GM12878 (cell line): ENCODE data around the gene SFTPB. TPM values are rescaled to one million over a fixed set of nuclear protein-coding genes. Genes with fewer than 3 reads are reported as not detected.

ENCODE experiments used
- ATAC-seq: fragments of 200-7000 bp; cut with Tn5 transposase; 3 replicates; pipeline ENCODE4 v1.9.1; 2020; ENCODE audit warnings: mild to moderate bottlenecking, moderate library complexity
- BruUV-seq: library from RNA; stranded (reverse); fragments of 400-500 nt; replicated peaks from 2 replicates; lab custom pipeline; 2021; lab: Mats Ljungman, UMichigan
- CTCF ChIA-PET: fragments of 300-600 bp; sonication (Branson Sonifier 250); formaldehyde crosslinking; extraction: SDS; loops from one replicate; lab custom pipeline; 2021; ENCODE audit warnings: inconsistent platforms; lab: Yijun Ruan, JAX
- POLR2A ChIA-PET: fragments of 350-600 bp; formaldehyde crosslinking; extraction: SDS; loops from one replicate; lab custom pipeline; 2021; ENCODE audit warnings: inconsistent platforms; lab: Charles Lee
- RAD21 ChIA-PET: fragments of 300-600 bp; sonication (Branson Sonifier 250); formaldehyde crosslinking; loops from one replicate; lab custom pipeline; 2023; ENCODE audit warnings: antibody characterized with exemption; ENCODE audit not compliant: unreplicated experiment; lab: Charles Lee
- SMC1A ChIA-PET: fragments of 300-600 bp; sonication (Branson Sonifier 250); formaldehyde crosslinking; loops from one replicate; lab custom pipeline; 2023; ENCODE audit not compliant: unreplicated experiment, uncharacterized antibody; lab: Charles Lee
- DNase-seq: peaks from one replicate; pipeline ENCODE4 v3.0.0-alpha.2; 2011; ENCODE audit warnings: low read depth, low spot score
- FAIRE-seq: peaks from 3 replicates; lab custom pipeline; 2011; peaks lifted over from hg19 to GRCh38; lab: Jason Lieb, UNC
- H2AFZ ChIP-seq: 2 replicates; pipeline ENCODE4 v1.6.0; 2011; ENCODE audit warnings: low read depth, low read length, control low read depth; ENCODE audit not compliant: control insufficient read depth
- H3K27ac ChIP-seq: 2 replicates; pipeline ENCODE4 v1.5.1; 2011; ENCODE audit warnings: control low read depth; ENCODE audit not compliant: control insufficient read depth, insufficient read depth
- H3K27me3 ChIP-seq, 2 experiments: replicated peaks in 1 of 2; 2 replicates each; pipeline versions ENCODE4 v1.6.0 to v1.6.1; 2011; ENCODE audit warnings: low read length in 1 of 2; ENCODE audit not compliant: control insufficient read depth in 2 of 2, insufficient read depth in 2 of 2
- H3K36me3 ChIP-seq, 2 experiments: 2 replicates each; pipeline ENCODE4 v1.5.1; 2011; ENCODE audit warnings: low read length in 1 of 2; ENCODE audit not compliant: control insufficient read depth in 2 of 2, insufficient read depth in 2 of 2
- H3K4me1 ChIP-seq: 2 replicates; pipeline ENCODE4 v1.6.1; 2011; ENCODE audit warnings: mild to moderate bottlenecking, low read length, moderate library complexity, mixed read lengths; ENCODE audit not compliant: control insufficient read depth, insufficient read depth
- H3K4me2 ChIP-seq: 2 replicates; pipeline ENCODE4 v1.6.0; 2011; ENCODE audit warnings: control low read depth; ENCODE audit not compliant: control insufficient read depth, insufficient read depth
- H3K4me3 ChIP-seq: fragments of 200-600 bp; sonication (generic); 2 replicates; pipeline ENCODE4 v1.5.1; 2016
- H3K79me2 ChIP-seq: 2 replicates; pipeline ENCODE4 v1.6.0; 2011; ENCODE audit warnings: low read length; ENCODE audit not compliant: control insufficient read depth, insufficient read depth
- H3K9ac ChIP-seq: 2 replicates; pipeline ENCODE4 v1.8.0; 2011; ENCODE audit warnings: low read length, control low read depth, mixed read lengths; ENCODE audit not compliant: control insufficient read depth, insufficient read depth
- H3K9me3 ChIP-seq: replicated peaks from 3 replicates; pipeline ENCODE4 v1.5.1; 2011; ENCODE audit warnings: mild to moderate bottlenecking, low read length; ENCODE audit not compliant: control insufficient read depth, insufficient read depth
- H4K20me1 ChIP-seq: 2 replicates; pipeline ENCODE4 v1.6.0; 2011; ENCODE audit not compliant: control insufficient read depth, insufficient read depth
- BHLHE40 ChIP-seq, 2 experiments: fragments of 450-650 bp in 1 of 2; IDR thresholded peaks; 2 replicates each; pipeline ENCODE4 v1.6.1; 2011 to 2017; ENCODE audit warnings: low read depth in 2 of 2, borderline replicate concordance in 1 of 2, improper control_type of control experiment in 1 of 2, low read length in 1 of 2, mild to moderate bottlenecking in 1 of 2
- IRF4 ChIP-seq: IDR thresholded peaks from 2 replicates; pipeline ENCODE4 v1.6.1; 2011; ENCODE audit warnings: low read depth, low read length
- MLLT1 ChIP-seq: fragments of 450-650 bp; IDR thresholded peaks from 2 replicates; pipeline ENCODE4 v1.6.1; 2016; ENCODE audit warnings: mild to moderate bottlenecking
- PKNOX1 ChIP-seq: fragments of 450-650 bp; IDR thresholded peaks from 2 replicates; pipeline ENCODE4 v1.6.1; 2016; ENCODE audit warnings: mild to moderate bottlenecking
- SMARCA5 ChIP-seq: fragments of 450-650 bp; IDR thresholded peaks from 2 replicates; pipeline ENCODE4 v1.6.1; 2017; ENCODE audit warnings: mild to moderate bottlenecking
- SMC3 ChIP-seq: IDR thresholded peaks from 2 replicates; pipeline ENCODE4 v1.6.1; 2011; ENCODE audit warnings: low read length, improper control_type of control experiment, borderline replicate concordance
- YY1 ChIP-seq: IDR thresholded peaks from 2 replicates; pipeline ENCODE4 v1.6.1; 2011; ENCODE audit warnings: low read depth, mild to moderate bottlenecking, low read length
- ZNF592 ChIP-seq: fragments of 450-650 bp; IDR thresholded peaks from 2 replicates; pipeline ENCODE4 v1.6.1; 2017; ENCODE audit warnings: mild to moderate bottlenecking, moderate library complexity
- WGBS: methylation state at CpG from one replicate; pipeline ENCODE4 v1.1.6; 2016; ENCODE audit warnings: low lambda C conversion rate; ENCODE audit not compliant: insufficient replicate concordance, insufficient coverage; ENCODE audit errors: missing lambda C conversion rate; 5-methylcytosine and 5-hydroxymethylcytosine counted together
- in situ Hi-C: fragments of 300-500 bp; cut with MboI; formaldehyde crosslinking; loops from 9 replicates; pipeline ENCODE4 v1.14.3; 2018; ENCODE audit warnings: mixed read lengths
- intact Hi-C: fragments of 100-400 bp; cut with micrococcal nuclease; formaldehyde crosslinking; loops from one replicate; pipeline ENCODE4 v1.14.2; 2022; ENCODE audit not compliant: unreplicated experiment
- polyA plus RNA-seq, 11 experiments: library from polyadenylated mRNA; depleted of rRNA in 4 of 11; unstranded in 6 of 11; stranded (reverse) in 5 of 11; fragments of >200 nt; fragmentation: Nextera tagmentation in 4 of 11; fragmentation: Illumina TruSeq in 1 of 11; extraction: Ambion mirVana in 4 of 11; extraction: Trizol in 1 of 11; gene quantifications; 1 replicate in 1 of 11; 2 replicates in 10 of 11; pipeline versions ENCODE4 v1.2.1 to v1.2.3, GENCODE V29; 2011 to 2016; ENCODE audit warnings: inconsistent platforms in 2 of 11, missing spikeins in 2 of 11, low read depth in 1 of 11
- total RNA-seq, 4 experiments: library from RNA; depleted of rRNA in 3 of 4; stranded (reverse); fragments of >200 nt in 3 of 4; fragmentation: Illumina TruSeq in 1 of 4; extraction: Trizol in 1 of 4; gene quantifications; 2 replicates each; pipeline versions ENCODE4 v1.2.1 to v1.2.3, GENCODE V29; 2013 to 2021

The SFTPB gene
- total and polyA plus RNA-seq, 10 of the 15 experiments (the other 5 are each of a cell fraction or from before 2014, with no cell fraction given): 0.02 to 5.3 TPM; not detected in 8

GRCh38 chr2:85678794-85679672 is 11.0 kb upstream of the SFTPB start:
- ChIA-PET CTCF (interaction anchor here (0.6 to 9.3 kb wide), 13 partner anchors 11 to 137 kb away, joined by 3 to 194 read pairs (median 5); partner anchors contain the start of gene SFTPB), RAD21 (interaction anchor here (0.5 to 8.3 kb wide), 10 partner anchors 21 to 281 kb away, joined by 3 to 94 read pairs (median 4); no protein-coding TSS in a partner anchor), SMC1A (interaction anchor here (0.7 to 5.1 kb wide), 5 partner anchors 28 to 260 kb away, joined by 3 to 75 read pairs (median 3); no protein-coding TSS in a partner anchor), POLR2A (interaction anchor here (0.6 kb wide), 1 partner anchor 26 kb away, joined by 4 read pairs; no protein-coding TSS in a partner anchor)
- intact Hi-C loops (loop anchor here (1.0 to 5.0 kb wide), 3 partner anchors 28 to 135 kb away; no protein-coding TSS in a partner anchor), in situ Hi-C loops (no loop called here)
- H3K27me3 ChIP-seq: no peaks in the 10 kb centered on the region
- no peaks in the 10 kb centered on the region for H4K20me1 ChIP-seq
- peak; percentile 77 for FAIRE-seq
- peak overlapping the region; percentile 59 for H2AFZ ChIP-seq
- DNase-seq: no peak
- H3K4me2 ChIP-seq: no peak overlapping the region; the same call in 1 of the 2 replicates
- ATAC-seq: peak; percentile 99
- no peak overlapping the region for H3K9ac ChIP-seq
- 13% methylated on average over 23 of the region's 25 CpGs for WGBS
- H3K27ac ChIP-seq: no peak overlapping the region
- BruUV-seq: no TSS peak
- H3K79me2 ChIP-seq: no peaks in the 10 kb centered on the region
- no peaks in the 10 kb centered on the region for H3K9me3 ChIP-seq
- no peak overlapping the region for H3K4me3 ChIP-seq
- no peaks in the 10 kb centered on the region for H3K36me3 ChIP-seq
- H3K4me1 ChIP-seq: no peaks in the 10 kb centered on the region
- TF ChIP-seq YY1 (peak; percentile 66), SMC3 (peak; percentile 83), ZNF592 (peak; percentile 71; the same call in 1 of the 2 replicates), PKNOX1 (no peak), SMARCA5 (peak; percentile 83), BHLHE40 (IDR thresholded peaks at IDR 0.05; ENCODE audit: borderline replicate concordance in 1 of 2, low read depth in 2 of 2, low read length in 1 of 2) (peak; percentile 31; a peak in 2 of 4 replicates), MLLT1 (peak; percentile 50; the same call in 1 of the 2 replicates), IRF4 (0 out of 2 replicates have a peak, but pooled peaks have one; percentile 37)
